ENCODE data around the gene ERGIC1.

GRCh38 chr5:172901788-172902496, 67.9 kb downstream of the ERGIC1 start:
- no peak for TF ChIP-seq CTCF (IDR thresholded peaks at IDR 0.05; ENCODE audit: insufficient read depth, low read length, poor library complexity, severe bottlenecking)
- no peak for TF ChIP-seq EZH2phosphoT487 (conservative IDR thresholded peaks at IDR 0.05; ENCODE audit: low read length)
